Choroid plexus epithelial cell (primary cell): ENCODE measurements around the gene GPR65.

ENCODE experiments used
- DNase-seq: peaks from one replicate; pipeline ENCODE4 v3.0.0-alpha.2; 2010; ENCODE audit warnings: low read depth
- H3K4me3 ChIP-seq: 2 replicates; pipeline ENCODE4 v1.5.1; 2011; ENCODE audit warnings: low read depth, mild to moderate bottlenecking, control low read depth, low read length, moderate library complexity
- TF ChIP-seq, protein P1 (sequence below): conservative IDR thresholded peaks from 2 replicates; pipeline ENCODE4 v1.5.1; 2011; ENCODE audit warnings: low read depth, mild to moderate bottlenecking, control low read depth, inconsistent platforms, low read length, moderate library complexity

GPR65 gene, protein sequence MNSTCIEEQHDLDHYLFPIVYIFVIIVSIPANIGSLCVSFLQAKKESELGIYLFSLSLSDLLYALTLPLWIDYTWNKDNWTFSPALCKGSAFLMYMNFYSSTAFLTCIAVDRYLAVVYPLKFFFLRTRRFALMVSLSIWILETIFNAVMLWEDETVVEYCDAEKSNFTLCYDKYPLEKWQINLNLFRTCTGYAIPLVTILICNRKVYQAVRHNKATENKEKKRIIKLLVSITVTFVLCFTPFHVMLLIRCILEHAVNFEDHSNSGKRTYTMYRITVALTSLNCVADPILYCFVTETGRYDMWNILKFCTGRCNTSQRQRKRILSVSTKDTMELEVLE

DNA sequence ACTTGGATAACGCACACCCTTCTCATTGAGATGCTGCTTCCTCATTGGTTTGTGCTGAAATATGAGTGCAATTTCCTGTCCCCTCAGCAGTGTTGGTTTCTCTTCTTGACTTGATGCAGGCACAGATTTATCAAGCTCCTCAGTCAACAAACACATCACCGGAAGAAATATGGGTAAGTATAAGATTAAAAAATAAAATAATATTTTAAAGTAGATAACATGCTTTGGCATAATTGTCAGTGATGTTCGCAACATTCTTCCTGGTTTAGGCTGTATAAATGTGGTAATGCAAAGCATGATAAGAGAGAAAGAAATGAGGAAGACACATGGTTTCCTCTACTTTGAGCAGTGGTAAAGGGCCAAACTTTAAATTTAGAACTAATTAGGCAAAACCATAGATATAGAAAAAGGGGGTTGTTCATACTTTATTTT lies at the start of gene GPR65:
Gene GPR65, plus strand, starts transcription at position 86 of the 432 bp plus-strand sequence. CDS start 5,713 bp downstream, outside the sequence.
- H3K4me3 ChIP-seq, result no peak within 1 kb of the TSS
- peak; percentile 48 for DNase-seq
- TF ChIP-seq, protein P1, sequence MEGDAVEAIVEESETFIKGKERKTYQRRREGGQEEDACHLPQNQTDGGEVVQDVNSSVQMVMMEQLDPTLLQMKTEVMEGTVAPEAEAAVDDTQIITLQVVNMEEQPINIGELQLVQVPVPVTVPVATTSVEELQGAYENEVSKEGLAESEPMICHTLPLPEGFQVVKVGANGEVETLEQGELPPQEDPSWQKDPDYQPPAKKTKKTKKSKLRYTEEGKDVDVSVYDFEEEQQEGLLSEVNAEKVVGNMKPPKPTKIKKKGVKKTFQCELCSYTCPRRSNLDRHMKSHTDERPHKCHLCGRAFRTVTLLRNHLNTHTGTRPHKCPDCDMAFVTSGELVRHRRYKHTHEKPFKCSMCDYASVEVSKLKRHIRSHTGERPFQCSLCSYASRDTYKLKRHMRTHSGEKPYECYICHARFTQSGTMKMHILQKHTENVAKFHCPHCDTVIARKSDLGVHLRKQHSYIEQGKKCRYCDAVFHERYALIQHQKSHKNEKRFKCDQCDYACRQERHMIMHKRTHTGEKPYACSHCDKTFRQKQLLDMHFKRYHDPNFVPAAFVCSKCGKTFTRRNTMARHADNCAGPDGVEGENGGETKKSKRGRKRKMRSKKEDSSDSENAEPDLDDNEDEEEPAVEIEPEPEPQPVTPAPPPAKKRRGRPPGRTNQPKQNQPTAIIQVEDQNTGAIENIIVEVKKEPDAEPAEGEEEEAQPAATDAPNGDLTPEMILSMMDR, result no peak

DNA sequence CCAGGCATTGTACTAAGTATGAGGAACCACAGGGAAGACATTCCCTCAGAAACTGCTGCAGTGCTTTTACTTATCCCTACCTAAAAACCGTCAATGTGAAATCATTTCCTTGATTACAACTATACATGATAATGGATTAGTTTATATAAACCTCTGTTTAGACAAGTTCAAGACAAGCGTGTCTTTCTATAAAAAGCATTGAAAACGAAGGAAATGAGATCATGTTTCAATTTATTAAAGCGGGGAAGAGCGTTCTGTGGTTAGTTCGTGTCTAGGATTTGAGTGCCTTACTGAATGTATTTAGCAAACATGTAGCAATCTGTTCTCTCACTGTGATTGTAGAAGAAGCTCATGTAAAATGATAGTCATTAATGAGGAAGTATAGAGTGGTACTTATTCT lies 49.4 kb upstream of the GPR65 start:
- TF ChIP-seq, protein P1, result no peak
- H3K4me3 ChIP-seq, result no peak overlapping the region
- DNase-seq, result no peak

DNA sequence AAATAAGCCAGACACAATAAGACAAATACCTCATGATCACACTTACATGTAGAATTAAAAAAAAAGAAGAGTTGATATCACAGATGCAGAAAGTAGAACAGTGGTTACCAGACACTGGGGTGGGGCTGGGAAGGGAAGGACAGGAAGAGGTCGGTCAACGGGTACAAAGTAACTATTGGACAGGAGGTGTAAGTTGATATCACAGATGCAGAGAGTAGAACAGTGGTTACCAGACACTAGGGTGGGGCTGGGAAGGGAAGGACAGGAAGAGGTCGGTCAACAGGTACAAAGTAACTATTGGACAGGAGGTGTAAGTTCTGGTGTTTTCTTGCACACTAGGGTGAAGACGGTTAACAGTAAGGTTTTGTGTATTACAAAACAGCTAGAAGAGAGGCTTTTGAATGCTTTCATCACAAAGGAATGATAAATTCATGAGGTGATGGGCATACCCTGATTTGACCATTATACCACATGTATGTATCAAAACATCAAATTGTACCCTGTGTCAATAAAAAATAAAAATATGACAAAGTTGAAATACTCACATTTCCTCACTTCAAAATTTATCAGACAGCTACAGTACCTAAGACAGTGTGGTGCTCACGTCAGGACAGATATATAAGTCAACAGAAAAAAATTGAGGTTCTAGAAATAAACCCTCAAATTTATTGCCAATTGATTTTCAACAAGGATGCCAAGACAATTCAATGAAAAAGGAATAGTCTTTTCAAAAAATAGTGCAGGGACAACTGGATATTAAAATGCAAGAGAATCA lies 44.7 kb upstream of the GPR65 start:
- TF ChIP-seq, protein P1, result no peak
- H3K4me3 ChIP-seq, result no peak overlapping the region
- DNase-seq, result no peak

DNA sequence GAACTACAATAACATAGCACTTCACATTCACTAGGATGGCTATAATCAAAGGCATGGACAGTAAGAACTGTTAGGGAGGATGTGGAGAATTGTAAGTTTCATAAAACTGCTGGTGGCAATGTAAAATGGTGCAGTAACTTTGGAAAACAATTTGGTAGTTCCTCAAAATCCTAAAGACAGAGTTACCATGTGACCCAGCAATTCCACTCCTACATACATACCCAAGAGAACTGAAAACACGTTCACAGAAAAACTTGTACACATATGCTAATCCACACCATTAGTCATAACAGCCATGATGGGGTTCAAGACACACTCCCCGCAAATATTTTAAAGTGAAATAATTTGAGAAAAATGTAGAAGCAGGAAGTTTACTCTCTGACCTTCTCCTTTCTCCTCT lies 43.7 kb upstream of the GPR65 start:
- TF ChIP-seq, protein P1, result no peak
- no peak overlapping the region for H3K4me3 ChIP-seq
- no peak for DNase-seq

DNA sequence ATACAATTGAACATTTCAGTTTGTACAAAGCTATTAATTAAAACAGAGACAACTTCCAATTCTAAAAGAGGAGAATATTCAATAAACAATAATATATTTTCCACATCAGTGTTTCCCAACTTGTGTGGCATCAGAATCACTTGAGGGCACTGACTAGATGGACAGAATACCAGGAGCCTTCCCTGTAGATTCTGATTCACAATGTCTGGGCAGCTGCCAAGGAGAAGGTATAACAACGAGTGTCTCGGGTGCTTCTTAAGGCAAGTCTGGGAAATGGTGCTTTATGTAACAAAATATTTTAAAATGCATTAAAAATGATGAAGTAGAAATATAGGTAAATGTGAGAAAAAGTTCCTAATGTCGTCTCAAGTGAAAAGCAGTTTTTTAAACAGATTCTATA lies 38.1 kb upstream of the GPR65 start:
- peak; percentile 15 for DNase-seq
- TF ChIP-seq, protein P1, result no peak
- no peak overlapping the region for H3K4me3 ChIP-seq

DNA sequence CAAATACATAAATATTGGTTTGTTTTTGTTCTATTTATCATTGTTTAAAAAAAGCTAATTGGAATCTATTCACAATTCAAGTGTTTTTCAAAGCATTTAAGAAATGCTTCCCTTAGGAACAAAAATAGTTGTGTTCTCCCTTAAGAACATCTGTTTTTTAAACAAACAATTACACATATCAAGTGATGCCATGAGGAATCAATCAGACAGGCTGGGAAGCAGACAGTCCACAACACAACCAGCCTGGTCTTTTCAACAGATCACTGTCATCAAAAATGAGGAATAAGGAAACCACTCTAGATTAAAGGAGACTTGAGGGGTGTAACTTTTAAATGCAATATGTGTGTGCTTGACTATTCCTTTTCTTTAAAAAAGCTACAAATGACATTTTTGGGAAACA lies 37.4 kb upstream of the GPR65 start:
- DNase-seq, result no peak
- H3K4me3 ChIP-seq, result no peak overlapping the region
- TF ChIP-seq, protein P1, result no peak
